HCT116 (cell line): ENCODE data around the gene FAM168B. TPM values are rescaled to one million over a fixed set of nuclear protein-coding genes. Genes with fewer than 3 reads are reported as not detected.
A peak's percentile ranks its signal among the peaks of the same experiment; 100 is the strongest.

Experiments used
- ATAC-seq: fragments of 200-7000 bp; cut with Tn5 transposase; 2 replicates; pipeline ENCODE4 v1.9.1; 2020; ENCODE audit warnings: mild to moderate bottlenecking, moderate library complexity
- BruUV-seq: library from RNA; stranded (reverse); fragments of 400-500 nt; replicated peaks from 2 replicates; lab custom pipeline; 2021; lab: Mats Ljungman, UMichigan
- CTCF ChIA-PET: fragments of 300-600 bp; sonication (Branson Sonifier 250); formaldehyde crosslinking; loops from one replicate; lab custom pipeline; 2021; ENCODE audit warnings: antibody characterized with exemption; lab: Charles Lee
- POLR2A ChIA-PET: fragments of 300-600, 350-600 bp; sonication (Branson Sonifier 250); formaldehyde crosslinking; loops from one replicate; lab custom pipeline; 2021; ENCODE audit warnings: antibody characterized with exemption; lab: Charles Lee
- RAD21 ChIA-PET, 2 experiments: fragments of 300-600 bp; sonication (Branson Sonifier 250); formaldehyde crosslinking; loops; one replicate each; lab custom pipeline; 2023; ENCODE audit warnings: low total read pairs in 2 of 2; ENCODE audit not compliant: uncharacterized antibody in 2 of 2, unreplicated experiment in 2 of 2, low non-redundant PET in 1 of 2; lab: Charles Lee
- DNase-seq: peaks from one replicate; pipeline ENCODE4 v3.0.0-alpha.2; 2010; ENCODE audit warnings: low read depth, low spot score
- H2AFZ ChIP-seq: fragments of 200-600 bp; shearing (Covaris generic), sonication (generic); 2 replicates; pipeline ENCODE4 v1.6.1; 2017; ENCODE audit warnings: low read depth, mixed run types, mixed read lengths, antibody characterized with exemption, low read length; ENCODE audit not compliant: poor library complexity, severe bottlenecking
- H3K27ac ChIP-seq: 2 replicates; pipeline ENCODE4 v1.5.1; 2012; ENCODE audit warnings: low read depth, low read length
- H3K27me3 ChIP-seq: fragments of 200-600 bp; sonication (generic); 2 replicates; pipeline ENCODE4 v1.6.1; 2016; ENCODE audit warnings: mixed run types, low read length, mixed read lengths; ENCODE audit not compliant: insufficient read depth
- H3K36me3 ChIP-seq, 2 experiments: fragments of 200-500 bp in 1 of 2; fragments of 200-600 bp in 1 of 2; sonication (Bioruptor generic) in 1 of 2; sonication (generic) in 1 of 2; 2 replicates each; pipeline versions ENCODE4 v1.5.1 to v1.6.1; 2014 to 2016; ENCODE audit warnings: low read length in 2 of 2, inconsistent platforms in 1 of 2, mixed read lengths in 1 of 2, mixed run types in 1 of 2; ENCODE audit not compliant: insufficient read depth in 2 of 2, control insufficient read depth in 1 of 2
- H3K4me1 ChIP-seq, 2 experiments: fragments of 200-600 bp in 1 of 2; sonication (generic) in 1 of 2; 2 replicates each; pipeline versions ENCODE4 v1.5.1 to v1.6.1; 2012 to 2017; ENCODE audit warnings: low read length in 2 of 2, inconsistent platforms in 1 of 2, mild to moderate bottlenecking in 1 of 2, mixed read lengths in 1 of 2, mixed run types in 1 of 2, moderate library complexity in 1 of 2; ENCODE audit not compliant: insufficient read depth in 2 of 2, control insufficient read depth in 1 of 2
- H3K4me2 ChIP-seq: fragments of 200-600 bp; sonication (generic); 2 replicates; pipeline ENCODE4 v1.6.1; 2017; ENCODE audit warnings: mixed run types, low read length, mixed read lengths
- H3K4me3 ChIP-seq, 2 experiments: fragments of 200-600 bp in 1 of 2; sonication (generic) in 1 of 2; replicated peaks in 1 of 2; 2 replicates each; pipeline ENCODE4 v1.5.1; 2011 to 2016; ENCODE audit warnings: low read length in 2 of 2, control low read depth in 1 of 2, low read depth in 1 of 2, mild to moderate bottlenecking in 1 of 2, mixed read lengths in 1 of 2, mixed run types in 1 of 2
- H3K79me2 ChIP-seq: fragments of 200-600 bp; sonication (generic); 2 replicates; pipeline ENCODE4 v1.6.1; 2017; ENCODE audit warnings: mild to moderate bottlenecking, mixed run types, low read length, moderate library complexity, mixed read lengths; ENCODE audit not compliant: insufficient read depth
- H3K9ac ChIP-seq: fragments of 200-600 bp; sonication (generic); 2 replicates; pipeline ENCODE4 v1.6.1; 2016; ENCODE audit warnings: low read length, mixed read lengths
- H3K9me2 ChIP-seq: fragments of 200-600 bp; sonication (generic), shearing (Covaris generic); 2 replicates; pipeline ENCODE4 v1.6.1; 2017; ENCODE audit warnings: mixed run types, mild to moderate bottlenecking, moderate library complexity; ENCODE audit not compliant: insufficient read depth
- H3K9me3 ChIP-seq, 2 experiments: fragments of 200-500 bp in 1 of 2; fragments of 200-600 bp in 1 of 2; sonication (Bioruptor generic) in 1 of 2; sonication (generic) in 1 of 2; 2 replicates each; pipeline ENCODE4 v1.6.1; 2014 to 2017; ENCODE audit warnings: low read length in 2 of 2, mixed read lengths in 2 of 2, inconsistent platforms in 1 of 2, low read depth in 1 of 2, mild to moderate bottlenecking in 1 of 2, mixed run types in 1 of 2, moderate library complexity in 1 of 2; ENCODE audit not compliant: control insufficient read depth in 1 of 2, insufficient read depth in 1 of 2
- H4K20me1 ChIP-seq: fragments of 200-600 bp; sonication (generic), shearing (Covaris generic); 2 replicates; pipeline ENCODE4 v1.6.1; 2017; ENCODE audit warnings: mixed run types, mild to moderate bottlenecking, moderate library complexity; ENCODE audit not compliant: insufficient read depth
- EGR1 ChIP-seq: IDR thresholded peaks from 2 replicates; pipeline ENCODE4 v1.6.1; 2012; ENCODE audit warnings: low read depth
- POLR2A ChIP-seq: IDR thresholded peaks from 2 replicates; pipeline ENCODE4 v1.7.0; 2011; ENCODE audit warnings: borderline replicate concordance; ENCODE audit not compliant: insufficient read depth, insufficient read length; ENCODE audit errors: extremely low read depth
- RAD21 ChIP-seq: IDR thresholded peaks from 2 replicates; pipeline ENCODE4 v1.6.1; 2012; ENCODE audit warnings: low read depth, mild to moderate bottlenecking
- SP1 ChIP-seq: IDR thresholded peaks from 2 replicates; pipeline ENCODE4 v1.6.1; 2012; ENCODE audit warnings: low read depth
- SRF ChIP-seq: IDR thresholded peaks from 2 replicates; pipeline ENCODE4 v1.6.1; 2012; ENCODE audit warnings: low read depth
- ZNF274 ChIP-seq: fragments of 200-500 bp; sonication (Bioruptor generic); IDR thresholded peaks from 2 replicates; pipeline ENCODE4 v1.6.1; 2014; ENCODE audit warnings: mild to moderate bottlenecking, low read depth, low read length, inconsistent platforms
- intact Hi-C: fragments of 100-400 bp; cut with micrococcal nuclease; formaldehyde crosslinking; loops from 2 replicates; pipeline ENCODE4 v1.10.0; 2022
- total RNA-seq: library from RNA; stranded (reverse); gene quantifications from one replicate; pipeline ENCODE4 v1.2.1, GENCODE V29; 2021; ENCODE audit not compliant: unreplicated experiment
- TF ChIP-seq, protein P1 (sequence below): IDR thresholded peaks from 2 replicates; pipeline ENCODE4 v1.6.1; 2011; ENCODE audit warnings: mild to moderate bottlenecking, low read length, moderate library complexity; ENCODE audit not compliant: insufficient replicate concordance; ENCODE audit errors: extremely low read depth

FAM168B gene
- total RNA-seq, 1 experiment from 2014 or later: 94.5 TPM

DNA sequence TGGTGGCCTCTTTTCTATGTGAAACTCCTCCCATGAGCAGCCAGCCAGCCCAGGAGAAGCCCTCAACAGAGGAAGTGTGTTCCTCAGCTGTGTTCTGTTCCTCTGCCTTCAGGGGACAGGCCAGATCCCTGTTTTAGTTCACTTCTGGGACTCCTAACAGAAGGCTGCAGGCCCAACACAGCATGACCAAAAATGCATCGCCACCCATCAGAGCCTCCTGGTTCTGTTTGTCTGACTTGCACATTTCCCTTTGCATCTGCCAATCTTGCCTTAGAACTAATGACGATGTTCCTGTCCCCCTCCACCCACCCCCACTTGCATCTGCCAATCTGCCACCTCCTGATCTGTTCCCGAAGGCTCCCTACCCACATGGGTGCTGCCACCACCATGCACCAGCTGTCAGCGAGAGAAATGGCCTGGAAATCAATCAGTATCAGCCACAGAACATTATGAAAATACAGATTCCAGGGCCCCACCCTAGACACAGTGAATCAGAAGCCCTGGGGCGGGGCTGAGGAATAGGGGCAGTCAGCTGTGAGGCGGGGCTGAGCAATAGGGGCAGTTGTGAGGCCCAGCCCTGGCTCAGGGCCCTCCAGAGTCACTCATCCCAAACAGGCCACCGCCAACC lies 51.0 kb downstream of the FAM168B start:
- Histone ChIP-seq H4K20me1 (no peaks in the 10 kb centered on the region), H3K4me1 (0 out of 4 replicates have a peak, but pooled peaks cover 0 to 5% of the 10 kb centered on the region in 2 experiments), H2AFZ (no peak overlapping the region), H3K27me3 (no peaks in the 10 kb centered on the region), H3K9me2 (no peaks in the 10 kb centered on the region), H3K4me2 (no peak overlapping the region), H3K9me3 (no peaks in the 10 kb centered on the region), H3K27ac (no peak overlapping the region), H3K36me3 (peaks cover 0 to 2% of the 10 kb centered on the region in 2 experiments; a peak in 1 of 4 replicates), H3K9ac (no peak overlapping the region), H3K4me3 (no peak overlapping the region), H3K79me2 (no peaks in the 10 kb centered on the region)
- ChIA-PET POLR2A (no interaction called here), RAD21 (no interaction called here), CTCF (interaction anchor here (1.4 kb wide), 1 partner anchor 245 kb away, joined by 3 read pairs; no protein-coding TSS in a partner anchor)
- BruUV-seq: no TSS peak
- TF ChIP-seq RAD21: no peak
- no peak for TF ChIP-seq ZNF274
- TF ChIP-seq EGR1: no peak
- no peak for TF ChIP-seq SP1
- TF ChIP-seq POLR2A: no peak
- no peak for TF ChIP-seq SRF
- TF ChIP-seq, protein P1, sequence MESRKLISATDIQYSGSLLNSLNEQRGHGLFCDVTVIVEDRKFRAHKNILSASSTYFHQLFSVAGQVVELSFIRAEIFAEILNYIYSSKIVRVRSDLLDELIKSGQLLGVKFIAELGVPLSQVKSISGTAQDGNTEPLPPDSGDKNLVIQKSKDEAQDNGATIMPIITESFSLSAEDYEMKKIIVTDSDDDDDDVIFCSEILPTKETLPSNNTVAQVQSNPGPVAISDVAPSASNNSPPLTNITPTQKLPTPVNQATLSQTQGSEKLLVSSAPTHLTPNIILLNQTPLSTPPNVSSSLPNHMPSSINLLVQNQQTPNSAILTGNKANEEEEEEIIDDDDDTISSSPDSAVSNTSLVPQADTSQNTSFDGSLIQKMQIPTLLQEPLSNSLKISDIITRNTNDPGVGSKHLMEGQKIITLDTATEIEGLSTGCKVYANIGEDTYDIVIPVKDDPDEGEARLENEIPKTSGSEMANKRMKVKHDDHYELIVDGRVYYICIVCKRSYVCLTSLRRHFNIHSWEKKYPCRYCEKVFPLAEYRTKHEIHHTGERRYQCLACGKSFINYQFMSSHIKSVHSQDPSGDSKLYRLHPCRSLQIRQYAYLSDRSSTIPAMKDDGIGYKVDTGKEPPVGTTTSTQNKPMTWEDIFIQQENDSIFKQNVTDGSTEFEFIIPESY: no peak
- DNase-seq: no peak
- ATAC-seq: peak; percentile 33; the same call in 1 of the 2 replicates
- intact Hi-C loops: no loop called here
